HG02885 (cell line): ENCODE measurements around the gene PGAP3.

Experiments
- ATAC-seq: cut with Tn5 transposase; IDR thresholded peaks from one replicate; pipeline ENCODE4 v1.9.1; 2021; ENCODE audit warnings: mild to moderate bottlenecking; ENCODE audit not compliant: unreplicated experiment, poor library complexity

Gene PGAP3

GRCh38 chr17:39626171-39627046 lies 61.4 kb downstream of the PGAP3 start, which contains the start of gene PPP1R1B:
Gene PPP1R1B (plus strand): TSS chr17:39626952. CDS start chr17:39627393, 441 bp downstream.
- ATAC-seq: no peak

- no peak for ATAC-seq
Observed at GRCh38 chr17:39625198-39625785, 62.6 kb downstream of the PGAP3 start.

- no peak for ATAC-seq
Observed at GRCh38 chr17:39624313-39624712, 63.5 kb downstream of the PGAP3 start.

GRCh38 chr17:39623356-39623950 lies 64.4 kb downstream of the PGAP3 start:
- ATAC-seq: no peak

- peak; percentile 20 for ATAC-seq
Observed at GRCh38 chr17:39622380-39623006, 65.4 kb downstream of the PGAP3 start.

- ATAC-seq: peak; percentile 66
Observed at GRCh38 chr17:39621523-39622379, 66.1 kb downstream of the PGAP3 start.
